Stimulated activated CD8-positive, alpha-beta memory T cell treated with anti-CD3 and anti-CD28 coated beads, Interleukin-4, amount 100 ng/mL, for 4 hours (primary cell): ENCODE data around the gene CDC42SE2.
"Not testable (repeated sequence)": the region's sequence is repeated elsewhere in the genome, so short reads cannot be mapped to it uniquely, and the experiment has no call there.

Source experiments
- DNase-seq, 2 donors: peaks; one replicate each; pipeline ENCODE4 v3.0.0-alpha.2; 2020; ENCODE audit warnings: low read depth in 2 of 2, low spot score in 1 of 2

CDC42SE2 gene

GRCh38 chr5:131277875-131278740 lies 14.3 kb downstream of the CDC42SE2 start:
- DNase-seq: no peak

DNA sequence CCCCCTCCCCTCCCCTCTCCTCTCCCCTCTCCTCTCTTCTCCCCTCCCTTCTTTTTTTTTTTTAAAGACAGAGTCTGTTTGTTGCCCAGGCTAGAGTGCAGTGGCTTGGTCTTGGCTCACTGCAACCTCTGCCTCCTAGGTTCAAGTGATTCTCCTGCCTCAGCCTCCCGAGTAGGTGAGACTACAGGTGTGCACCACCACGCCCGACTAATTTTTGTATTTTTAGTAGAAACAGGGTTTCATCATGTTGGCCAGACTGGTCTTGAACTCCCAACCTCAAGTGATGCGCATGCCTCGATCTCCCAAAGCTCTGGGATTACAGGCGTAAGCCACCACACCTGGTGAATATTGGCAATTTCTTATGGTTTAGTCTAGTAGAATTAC lies 14.9 kb downstream of the CDC42SE2 start:
- not testable (repeated sequence) for DNase-seq

GRCh38 chr5:131279204-131279603 lies 15.4 kb downstream of the CDC42SE2 start:
- DNase-seq: no peak

DNA sequence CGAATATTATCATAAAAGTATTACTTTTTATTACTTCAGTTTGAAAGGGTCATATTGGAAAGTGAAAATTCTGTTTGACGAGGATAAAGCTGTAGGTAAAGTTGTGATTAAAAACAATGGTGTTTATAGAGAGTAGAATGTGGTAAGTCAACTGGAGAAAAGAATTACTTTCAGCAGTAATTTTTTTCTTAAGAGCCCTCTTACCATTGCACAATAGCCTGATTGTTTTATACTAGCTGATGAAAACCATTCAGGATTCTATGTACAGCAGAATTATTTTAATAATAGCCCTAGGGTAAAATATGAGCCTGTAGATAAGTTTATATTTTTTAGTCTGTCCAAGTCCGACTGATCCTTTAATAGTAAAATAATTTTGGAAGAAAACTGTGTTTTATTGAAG lies 16.6 kb downstream of the CDC42SE2 start:
- DNase-seq: no peak

GRCh38 chr5:131281133-131281867 lies 17.4 kb downstream of the CDC42SE2 start:
- DNase-seq: no peak

GRCh38 chr5:131281868-131282234 lies 18.0 kb downstream of the CDC42SE2 start:
- no peak for DNase-seq

DNA sequence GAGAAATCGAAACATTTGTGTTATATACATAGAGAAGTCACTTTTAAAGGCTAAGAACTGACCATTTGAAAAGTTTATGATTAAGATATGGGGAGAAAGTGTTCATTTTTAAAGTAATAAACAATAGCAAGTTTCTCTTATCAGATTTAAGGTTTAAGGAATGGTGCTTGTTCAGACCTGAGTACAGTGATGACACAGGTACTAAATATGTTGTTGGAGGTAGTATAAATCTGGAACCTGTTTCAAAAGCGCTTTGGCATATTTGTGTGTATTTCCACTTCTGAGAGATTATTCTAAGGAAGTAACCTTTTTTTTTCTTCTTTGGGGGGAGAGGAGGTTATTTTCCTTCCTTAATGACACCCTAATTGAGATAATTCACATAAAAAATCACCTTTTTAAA lies 18.4 kb downstream of the CDC42SE2 start:
- no peak for DNase-seq

DNA sequence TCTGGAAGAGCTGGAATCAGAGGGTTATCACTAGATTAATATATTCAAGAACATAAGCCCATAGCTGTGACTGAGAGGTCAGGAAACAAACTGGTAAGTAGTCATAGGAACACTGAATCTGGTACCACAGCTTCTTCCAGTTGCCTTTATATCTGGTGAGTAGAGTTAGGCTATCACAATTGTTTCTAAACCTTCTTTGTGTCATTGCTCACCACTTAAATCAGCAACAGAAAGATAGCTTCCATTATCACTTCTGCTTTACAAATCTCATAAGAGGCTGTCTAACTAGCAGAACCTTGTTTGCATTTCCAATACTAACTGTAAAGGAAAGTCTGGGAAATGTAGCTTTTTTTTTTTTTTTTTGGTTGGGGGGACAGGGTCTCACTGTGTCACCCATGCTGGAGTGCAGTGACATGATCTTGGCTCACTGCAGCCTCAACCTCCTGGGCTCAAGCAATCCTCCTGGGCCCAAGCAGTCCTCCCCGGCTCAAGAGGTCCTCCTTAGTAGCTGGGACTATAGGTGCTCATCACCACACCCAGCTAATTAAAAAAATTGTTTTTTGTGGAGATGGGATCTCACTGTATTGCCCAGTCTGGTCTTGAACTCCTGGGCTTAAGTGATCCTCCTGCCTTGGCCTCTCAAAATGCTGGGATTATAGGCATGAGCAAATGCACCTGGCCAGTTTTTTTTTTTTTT lies 22.0 kb downstream of the CDC42SE2 start:
- DNase-seq: no peak

GRCh38 chr5:131286400-131286715 lies 22.5 kb downstream of the CDC42SE2 start:
- no peak for DNase-seq

DNA sequence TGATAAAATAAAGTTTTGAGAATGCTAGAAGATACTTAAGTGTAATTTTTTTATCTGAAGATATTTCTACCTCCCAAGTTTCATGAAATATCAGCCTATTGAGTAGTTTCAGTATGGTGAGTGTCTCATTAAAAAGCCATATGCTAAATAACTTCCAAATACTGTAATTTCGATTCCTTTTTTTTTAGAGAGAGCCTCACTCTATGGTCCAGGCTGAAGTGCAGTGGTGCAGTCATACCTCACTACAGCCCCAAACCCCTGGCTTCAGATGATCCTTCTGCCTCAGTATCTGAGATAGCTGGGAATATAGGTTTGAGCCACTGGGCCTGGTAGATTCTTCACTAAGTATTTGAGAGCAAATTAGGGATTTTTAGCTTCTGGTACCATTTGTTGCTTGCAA lies 24.5 kb downstream of the CDC42SE2 start:
- DNase-seq: no peak

DNA sequence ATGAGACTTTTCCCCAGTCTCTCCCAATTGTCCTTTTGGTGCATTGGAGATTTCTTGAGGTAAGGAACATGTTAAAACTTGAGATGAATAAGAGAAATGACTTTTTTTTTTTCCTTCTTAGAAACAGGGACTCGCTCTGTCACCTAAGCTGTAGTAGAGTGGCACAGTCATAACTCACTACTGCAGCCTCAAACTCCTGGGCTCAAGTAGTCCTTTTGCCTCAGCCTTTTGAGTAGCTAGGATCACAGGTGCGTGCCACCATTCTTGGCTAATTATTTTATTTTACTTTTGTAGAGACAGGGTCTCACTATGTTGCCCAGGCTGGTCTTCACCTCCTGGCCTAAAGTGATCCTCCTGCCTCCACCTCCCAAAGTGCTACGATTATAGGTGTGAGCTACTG lies 25.9 kb downstream of the CDC42SE2 start:
- no peak for DNase-seq

GRCh38 chr5:131296213-131296672 lies 32.4 kb downstream of the CDC42SE2 start:
- DNase-seq: no peak

DNA sequence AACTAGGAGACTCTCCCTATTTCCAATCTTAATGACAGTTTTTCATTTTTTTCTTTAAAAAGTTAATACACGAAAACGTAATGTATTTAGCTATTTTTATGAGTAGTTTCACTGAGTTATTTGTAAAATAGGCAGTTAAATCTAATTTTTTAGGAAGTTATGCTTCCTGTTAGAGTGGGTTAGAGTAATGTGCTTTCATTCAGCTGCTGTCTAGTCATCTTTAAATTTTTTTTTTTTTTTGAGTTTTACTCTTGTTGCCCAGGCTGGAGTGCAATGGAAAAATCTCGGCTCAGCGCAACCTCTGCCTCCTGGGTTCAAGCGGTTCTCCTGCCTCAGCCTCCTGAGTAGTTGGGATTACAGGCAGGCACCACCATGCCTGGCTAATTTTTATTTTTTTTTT lies 34.0 kb downstream of the CDC42SE2 start:
- DNase-seq: no peak

DNA sequence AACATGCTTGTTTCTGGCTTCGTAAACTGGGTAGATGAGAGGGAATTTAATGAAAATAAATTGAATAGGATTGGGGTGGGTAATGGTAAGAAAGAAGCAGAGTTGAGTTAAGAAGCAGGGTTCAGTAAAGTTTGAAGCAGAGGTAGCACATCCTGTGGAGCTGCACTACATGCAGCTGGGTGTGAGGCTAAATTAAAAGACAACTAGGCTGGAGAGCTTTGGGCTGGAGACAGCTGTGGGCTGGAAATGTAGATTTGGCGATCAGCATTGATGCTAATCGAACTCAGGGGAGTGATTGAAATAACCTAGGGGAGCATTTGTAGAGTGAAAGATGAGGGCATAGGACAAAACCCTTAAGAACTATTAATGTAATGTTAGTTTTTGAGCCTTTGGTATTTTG lies 35.6 kb downstream of the CDC42SE2 start:
- no peak for DNase-seq

DNA sequence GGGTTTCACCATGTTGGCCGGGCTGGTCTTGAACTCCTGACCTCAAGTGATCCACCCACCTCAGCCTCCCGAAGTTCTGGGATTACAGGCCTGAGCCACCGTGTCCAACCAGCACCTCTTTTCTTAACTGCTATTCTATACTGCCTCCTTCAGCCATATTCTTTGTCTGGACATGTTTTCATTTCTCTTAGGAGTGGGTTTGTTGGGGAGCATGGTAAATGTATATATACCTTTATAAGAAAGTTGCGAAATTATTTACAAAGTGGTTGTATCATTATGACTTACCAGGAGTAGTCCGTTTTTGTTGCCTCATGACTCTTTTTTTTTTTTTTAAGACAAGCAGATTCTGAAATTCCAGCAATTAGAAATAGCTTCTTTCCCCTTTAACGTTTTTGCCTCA lies 38.7 kb downstream of the CDC42SE2 start:
- no peak for DNase-seq

- no peak for DNase-seq
Measured at GRCh38 chr5:131303537-131303936, 39.7 kb downstream of the CDC42SE2 start.

- no peak for DNase-seq
Measured at GRCh38 chr5:131304414-131304813, 40.6 kb downstream of the CDC42SE2 start.

DNA sequence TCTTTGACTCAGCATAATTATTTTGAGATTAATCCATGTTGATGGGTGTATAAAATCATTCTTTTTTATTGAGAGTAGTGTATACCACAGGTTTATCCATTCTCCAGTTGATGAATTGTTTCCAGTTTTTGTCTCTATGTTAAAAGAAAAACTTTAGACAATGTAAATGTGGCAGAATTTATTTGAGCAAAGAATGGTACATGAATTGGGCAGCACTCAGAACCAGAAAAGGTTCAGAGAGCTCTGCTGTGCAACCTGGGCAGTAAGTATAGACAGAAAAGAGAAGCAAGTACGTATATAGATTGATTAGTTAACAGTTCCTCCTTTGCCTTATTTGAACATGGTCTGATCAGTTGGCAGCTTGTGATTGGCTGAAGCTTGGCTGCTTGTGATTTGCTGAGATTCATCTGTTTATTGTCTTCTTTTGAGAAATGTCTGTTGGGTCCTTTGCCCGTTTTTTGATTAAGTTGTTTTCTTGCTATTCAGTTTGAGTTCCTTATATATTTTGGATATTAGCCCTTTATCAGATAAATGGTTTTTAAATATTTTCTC lies 41.4 kb downstream of the CDC42SE2 start:
- DNase-seq: no peak

GRCh38 chr5:131305906-131306305 lies 42.1 kb downstream of the CDC42SE2 start:
- no peak for DNase-seq

- DNase-seq: not testable (repeated sequence)
Measured at GRCh38 chr5:131312235-131312772, 48.5 kb downstream of the CDC42SE2 start.

- DNase-seq: no peak
Measured at GRCh38 chr5:131316026-131316425, 52.2 kb downstream of the CDC42SE2 start.
